Measurements from ENCODE around the gene TRMT6. TPM values are rescaled to one million over a fixed set of nuclear protein-coding genes. Genes with fewer than 3 reads are reported as not detected.
A peak's percentile ranks its signal among the peaks of the same experiment; 100 is the strongest.

TRMT6 gene
- polyA plus RNA-seq, 3 donors = 9.3 to 11.0 (median 10.6) TPM

GRCh38 chr20:5918856-5919625 lies 31.3 kb downstream of the TRMT6 start:
- Histone ChIP-seq H3K79me2 (ENCODE audit: insufficient read depth, low read length) (no peaks in the 10 kb centered on the region), H3K9ac (ENCODE audit: insufficient read depth, low read length, poor library complexity, severe bottlenecking) (no peak overlapping the region), H3K36me3 (replicated peaks in 1 of 2; ENCODE audit: control insufficient read depth in 1 of 2, insufficient read depth in 2 of 2, low read length in 2 of 2) (no peaks in the 10 kb centered on the region), H2AFZ (ENCODE audit: insufficient read depth, low read depth, low read length, poor library complexity, severe bottlenecking) (no peak overlapping the region), H3K4me1 (ENCODE audit: control insufficient read depth in 1 of 2, insufficient read depth in 2 of 2, low read length in 2 of 2) (peaks cover 5 to 6% of the 10 kb centered on the region in 2 donors), H3K27ac (ENCODE audit: low read depth in 1 of 2, low read length in 2 of 2) (no peak overlapping the region), H3K4me2 (replicated peaks; ENCODE audit: extremely low read depth, low read length, poor library complexity, severe bottlenecking) (no peak overlapping the region), H3K9me3 (replicated peaks in 1 of 2; ENCODE audit: control insufficient read depth in 1 of 2, insufficient read depth in 1 of 2, low read length in 2 of 2) (no peaks in the 10 kb centered on the region), H4K20me1 (ENCODE audit: insufficient read depth, low read length) (no peaks in the 10 kb centered on the region), H3K27me3 (ENCODE audit: control insufficient read depth in 2 of 2, insufficient read depth in 2 of 2, low read length in 2 of 2) (peaks cover 0 to 6% of the 10 kb centered on the region in 2 donors), H3K4me3 (replicated peaks in 1 of 3; ENCODE audit: low read depth in 2 of 3, low read length in 3 of 3) (no peak overlapping the region)
- Mint-ChIP-seq H3K9me3 (no peaks in the 10 kb centered on the region), H3K4me3 (no peak overlapping the region), H3K4me1 (peaks cover 12% of the 10 kb centered on the region), H3K27me3 (ENCODE audit: low read depth in 3 of 3) (peaks cover 2 to 13% (median 5%) of the 10 kb centered on the region in 3 donors), H3K36me3 (no peaks in the 10 kb centered on the region), H3K27ac (peak overlapping the region in 1 of 7 donors; percentile 13)
- DNase-seq = peak in 2 of 3 donors; percentile 54 to 61
- TF ChIP-seq CTCF (IDR thresholded peaks at IDR 0.05) = no peak
- intact Hi-C loops (cut with micrococcal nuclease) = no loop called here
- WGBS (ENCODE audit: insufficient coverage) = 49% methylated on average over 2 of the region's 3 CpGs

GRCh38 chr20:5914859-5915258 lies 35.5 kb downstream of the TRMT6 start:
- Histone ChIP-seq H3K9ac (ENCODE audit: insufficient read depth, low read length, poor library complexity, severe bottlenecking) (no peak overlapping the region), H3K79me2 (ENCODE audit: insufficient read depth, low read length) (no peaks in the 10 kb centered on the region), H3K9me3 (replicated peaks in 1 of 2; ENCODE audit: control insufficient read depth in 1 of 2, insufficient read depth in 1 of 2, low read length in 2 of 2) (peaks cover 0 to 5% of the 10 kb centered on the region in 2 donors), H3K36me3 (replicated peaks in 1 of 2; ENCODE audit: control insufficient read depth in 1 of 2, insufficient read depth in 2 of 2, low read length in 2 of 2) (no peaks in the 10 kb centered on the region), H3K4me1 (ENCODE audit: control insufficient read depth in 1 of 2, insufficient read depth in 2 of 2, low read length in 2 of 2) (peaks cover 5 to 16% of the 10 kb centered on the region in 2 donors), H3K27me3 (ENCODE audit: control insufficient read depth in 2 of 2, insufficient read depth in 2 of 2, low read length in 2 of 2) (peaks cover 29 to 32% of the 10 kb centered on the region in 2 donors), H4K20me1 (ENCODE audit: insufficient read depth, low read length) (no peaks in the 10 kb centered on the region), H2AFZ (ENCODE audit: insufficient read depth, low read depth, low read length, poor library complexity, severe bottlenecking) (no peak overlapping the region), H3K4me2 (replicated peaks; ENCODE audit: extremely low read depth, low read length, poor library complexity, severe bottlenecking) (no peak overlapping the region), H3K4me3 (replicated peaks in 1 of 3; ENCODE audit: low read depth in 2 of 3, low read length in 3 of 3) (no peak overlapping the region), H3K27ac (ENCODE audit: low read depth in 1 of 2, low read length in 2 of 2) (no peak overlapping the region)
- no peak for DNase-seq
- no CpG with 5 or more reads among the region's 1 CpG for WGBS (ENCODE audit: insufficient coverage)
- peaks cover 20 to 47% (median 30%) of the 10 kb centered on the region in 3 donors for H3K27me3 Mint-ChIP-seq (ENCODE audit: low read depth in 3 of 3)
- no peak for TF ChIP-seq CTCF (IDR thresholded peaks at IDR 0.05)
- intact Hi-C loops (cut with micrococcal nuclease) = no loop called here
- peaks cover 11% of the 10 kb centered on the region for H3K4me1 Mint-ChIP-seq
- no peak overlapping the region for H3K27ac Mint-ChIP-seq
- H3K36me3 Mint-ChIP-seq = no peaks in the 10 kb centered on the region
- peaks cover 0 to 6% (median 0%) of the 10 kb centered on the region in 7 donors for H3K9me3 Mint-ChIP-seq
- no peak overlapping the region for H3K4me3 Mint-ChIP-seq
